Stomach (tissue), 4 donors: ENCODE results near the gene ASTN2.

Source experiments
- CTCF ChIP-seq, 7 experiments: fragments of 450-650 bp in 4 of 7; fragments of 200-600 bp in 3 of 7; sonication (generic) in 3 of 7; IDR thresholded peaks; one replicate each; pipeline ENCODE4 v1.5.1; 2016 to 2019; ENCODE audit warnings: antibody characterized with exemption in 7 of 7, control low read depth in 2 of 7, mild to moderate bottlenecking in 1 of 7
- POLR2A ChIP-seq, 4 donors: fragments of 450-650 bp; IDR thresholded peaks; one replicate each; pipeline ENCODE4 v1.6.1; 2016; ENCODE audit warnings: antibody characterized with exemption in 4 of 4, control low read depth in 2 of 4, mild to moderate bottlenecking in 1 of 4, moderate library complexity in 1 of 4

GRCh38 chr9:117325110-117325731 is 89.6 kb downstream of the ASTN2 start:
- TF ChIP-seq POLR2A (IDR thresholded peaks at IDR 0.05) (no peak), CTCF (IDR thresholded peaks at IDR 0.05) (no peak)
